ENCODE measurements around the gene GLDN.

The GLDN gene

DNA sequence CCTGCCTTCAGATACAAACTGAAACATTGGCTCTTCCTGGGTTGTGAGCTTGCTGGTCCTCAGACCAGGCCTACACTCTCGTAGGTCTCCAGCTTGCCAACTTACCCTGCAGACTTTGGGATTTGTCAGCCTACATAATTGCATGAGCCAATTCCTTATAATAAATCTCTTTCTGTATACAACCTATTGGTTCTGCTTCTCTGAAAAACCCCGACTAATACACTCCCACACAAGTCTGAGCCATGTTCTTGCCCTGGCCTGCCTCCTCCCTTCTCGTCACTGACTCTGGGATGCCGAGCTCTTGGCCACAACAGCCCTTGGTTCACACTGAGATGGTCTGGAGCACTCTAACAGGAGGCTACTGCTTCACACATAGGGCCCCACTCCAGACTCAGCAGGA, 12.5 kb upstream of the GLDN start:
- Histone ChIP-seq H3K27me3 (ENCODE audit: control insufficient read depth, insufficient read depth, low read length) (no peaks in the 10 kb centered on the region), H3K27ac (ENCODE audit: low read depth, low read length) (no peak overlapping the region), H3K4me3 (ENCODE audit: low read length) (no peak overlapping the region), H3K36me3 (ENCODE audit: control insufficient read depth, insufficient read depth, low read length) (no peaks in the 10 kb centered on the region), H3K9ac (ENCODE audit: low read length) (no peak overlapping the region), H3K4me1 (ENCODE audit: control insufficient read depth, insufficient read depth, low read length) (no peaks in the 10 kb centered on the region)

DNA sequence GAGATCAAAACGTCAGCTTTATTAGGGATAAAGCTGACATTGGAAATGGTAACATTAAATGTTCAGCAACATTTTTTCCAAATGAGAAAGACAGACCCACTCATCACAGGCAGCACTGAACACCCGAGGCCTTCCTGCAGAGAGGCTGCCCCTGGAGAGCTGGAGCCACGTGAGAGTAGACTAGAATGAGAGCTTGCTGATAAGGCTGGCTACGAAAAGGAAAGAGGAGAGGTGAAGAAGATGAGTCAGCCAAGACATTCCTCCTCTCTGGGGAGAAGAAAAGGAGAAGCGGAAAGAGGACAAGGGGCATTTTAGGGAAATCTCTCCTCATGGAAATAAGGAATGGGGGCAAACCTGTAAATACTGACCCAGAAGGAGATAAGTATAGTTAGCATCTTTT, 10.3 kb upstream of the GLDN start:
- peaks cover 2% of the 10 kb centered on the region for H3K4me1 ChIP-seq (ENCODE audit: control insufficient read depth, insufficient read depth, low read length)
- no peak overlapping the region for H3K9ac ChIP-seq (ENCODE audit: low read length)
- no peaks in the 10 kb centered on the region for H3K27me3 ChIP-seq (ENCODE audit: control insufficient read depth, insufficient read depth, low read length)
- H3K27ac ChIP-seq (ENCODE audit: low read depth, low read length): no peak overlapping the region
- no peaks in the 10 kb centered on the region for H3K36me3 ChIP-seq (ENCODE audit: control insufficient read depth, insufficient read depth, low read length)
- no peak overlapping the region for H3K4me3 ChIP-seq (ENCODE audit: low read length)

DNA sequence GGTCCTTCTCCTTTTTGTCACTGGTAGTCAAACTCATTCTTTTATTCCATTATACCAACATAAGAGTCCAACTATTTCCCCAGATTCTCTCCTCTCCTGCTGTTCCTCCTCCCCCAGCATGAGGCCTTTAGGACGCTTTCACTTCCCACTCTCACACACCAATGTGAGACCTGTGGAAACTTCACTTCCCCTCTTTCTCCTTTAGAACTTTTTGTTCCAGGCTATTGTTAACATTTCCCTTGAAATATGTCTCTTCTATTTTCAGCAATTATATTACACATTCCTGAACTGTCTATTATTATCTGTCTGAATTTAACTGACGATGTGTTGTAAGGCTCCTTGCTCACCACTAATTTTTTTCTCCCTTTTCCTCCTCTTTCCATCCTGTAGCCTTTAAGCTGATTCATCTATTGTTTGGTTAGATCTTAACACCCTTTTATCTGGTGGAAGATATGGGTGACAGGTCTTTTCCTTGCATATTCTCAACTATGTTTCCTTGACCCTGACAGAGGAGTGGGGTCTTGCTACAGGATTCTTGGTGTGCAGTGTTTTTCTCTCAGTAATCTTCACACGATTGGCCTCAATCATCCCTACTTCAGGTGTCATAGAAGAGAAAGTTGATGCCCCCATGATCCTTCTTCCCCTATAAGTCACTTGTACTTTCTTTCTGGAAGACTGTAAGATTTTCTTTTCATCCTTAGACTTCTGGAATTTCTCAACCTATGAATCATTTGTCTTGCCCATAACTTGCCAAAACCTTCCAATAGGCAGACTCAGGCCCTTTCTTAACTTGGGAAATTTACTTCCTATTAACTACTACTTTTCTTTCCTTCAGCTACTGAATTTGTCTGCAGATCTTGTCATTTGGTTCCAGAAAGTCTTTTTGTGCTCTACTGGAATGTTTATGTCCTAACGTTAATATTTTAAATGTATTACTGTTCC, 9.0 kb upstream of the GLDN start:
- H3K9ac ChIP-seq (ENCODE audit: low read length): no peak overlapping the region
- H3K27me3 ChIP-seq (ENCODE audit: control insufficient read depth, insufficient read depth, low read length): no peaks in the 10 kb centered on the region
- no peak overlapping the region for H3K27ac ChIP-seq (ENCODE audit: low read depth, low read length)
- H3K4me3 ChIP-seq (ENCODE audit: low read length): no peak overlapping the region
- H3K4me1 ChIP-seq (ENCODE audit: control insufficient read depth, insufficient read depth, low read length): peaks cover 2% of the 10 kb centered on the region
- H3K36me3 ChIP-seq (ENCODE audit: control insufficient read depth, insufficient read depth, low read length): no peaks in the 10 kb centered on the region

DNA sequence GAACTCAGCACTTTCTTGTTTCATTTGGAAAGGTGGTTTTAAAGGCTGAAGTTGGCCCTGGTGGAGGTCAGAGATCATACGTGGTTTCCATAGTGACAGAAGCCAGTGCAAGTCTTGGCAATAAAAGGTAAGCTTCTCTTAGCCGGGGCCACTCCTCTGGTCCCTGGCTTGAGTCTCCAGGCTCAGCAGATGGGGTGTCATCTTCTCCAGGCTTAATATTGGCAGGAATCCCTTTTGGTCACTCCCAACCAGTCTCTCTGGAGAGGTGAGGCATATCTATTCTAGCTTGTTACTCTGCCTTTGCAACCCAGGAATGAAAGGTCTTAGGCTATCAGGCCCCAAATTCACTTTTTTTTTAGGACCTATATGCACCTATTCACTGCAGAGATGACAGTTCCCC, 7.9 kb upstream of the GLDN start:
- Histone ChIP-seq H3K9ac (ENCODE audit: low read length) (no peak overlapping the region), H3K36me3 (ENCODE audit: control insufficient read depth, insufficient read depth, low read length) (no peaks in the 10 kb centered on the region), H3K27me3 (ENCODE audit: control insufficient read depth, insufficient read depth, low read length) (no peaks in the 10 kb centered on the region), H3K4me3 (ENCODE audit: low read length) (no peak overlapping the region), H3K27ac (ENCODE audit: low read depth, low read length) (no peak overlapping the region), H3K4me1 (ENCODE audit: control insufficient read depth, insufficient read depth, low read length) (peaks cover 2% of the 10 kb centered on the region)

DNA sequence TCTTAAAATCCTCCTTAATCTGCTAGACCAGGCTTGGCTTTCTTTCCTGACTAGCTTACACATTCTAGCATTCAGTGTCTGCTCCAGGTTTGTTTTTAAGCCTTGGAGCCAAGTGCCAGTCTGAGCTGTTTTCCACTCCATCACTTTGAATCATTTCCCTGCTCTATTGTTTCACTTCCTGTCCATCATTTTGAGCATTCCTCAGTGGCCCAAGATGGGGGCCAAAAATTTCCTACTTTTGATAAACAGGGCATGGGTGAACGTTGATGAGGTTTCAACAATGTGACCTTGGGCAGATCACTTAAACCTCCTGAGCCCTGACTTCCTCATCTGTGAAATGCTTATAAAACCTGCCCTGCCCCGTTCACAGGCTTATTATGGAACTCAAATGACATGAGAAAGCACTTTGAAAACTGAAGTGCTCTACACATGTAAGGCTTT, 7.4 kb upstream of the GLDN start:
- no peaks in the 10 kb centered on the region for H3K36me3 ChIP-seq (ENCODE audit: control insufficient read depth, insufficient read depth, low read length)
- no peak overlapping the region for H3K9ac ChIP-seq (ENCODE audit: low read length)
- H3K27ac ChIP-seq (ENCODE audit: low read depth, low read length): no peak overlapping the region

DNA sequence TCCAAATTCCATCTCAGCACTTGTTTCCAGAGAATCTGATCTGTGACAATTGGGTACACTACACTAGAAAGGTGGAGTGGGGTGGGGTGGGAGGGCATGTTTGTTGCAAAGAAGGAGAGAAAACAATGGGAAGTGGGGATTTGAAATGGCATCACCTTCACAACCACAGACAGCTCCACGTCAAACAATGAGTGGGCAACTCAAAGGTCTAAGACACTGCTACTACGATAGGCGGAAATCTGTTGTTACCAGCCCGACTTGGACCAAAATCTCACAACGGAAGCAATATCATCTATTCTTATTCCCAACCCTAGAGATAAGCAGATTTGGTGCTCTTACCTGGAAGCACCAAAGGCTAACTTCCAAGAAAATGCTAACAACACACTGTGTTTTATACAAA, 6.4 kb upstream of the GLDN start:
- H3K27ac ChIP-seq (ENCODE audit: low read depth, low read length): no peak overlapping the region
- H3K4me1 ChIP-seq (ENCODE audit: control insufficient read depth, insufficient read depth, low read length): peaks cover 2% of the 10 kb centered on the region
- H3K27me3 ChIP-seq (ENCODE audit: control insufficient read depth, insufficient read depth, low read length): no peaks in the 10 kb centered on the region
- no peaks in the 10 kb centered on the region for H3K36me3 ChIP-seq (ENCODE audit: control insufficient read depth, insufficient read depth, low read length)
- H3K9ac ChIP-seq (ENCODE audit: low read length): no peak overlapping the region
- no peak overlapping the region for H3K4me3 ChIP-seq (ENCODE audit: low read length)

More for the DNA sequence above, 7.4 kb upstream of the GLDN start:
- Histone ChIP-seq H3K4me1 (ENCODE audit: control insufficient read depth, insufficient read depth, low read length) (peaks cover 2% of the 10 kb centered on the region), H3K27me3 (ENCODE audit: control insufficient read depth, insufficient read depth, low read length) (no peaks in the 10 kb centered on the region), H3K4me3 (ENCODE audit: low read length) (no peak overlapping the region)

DNA sequence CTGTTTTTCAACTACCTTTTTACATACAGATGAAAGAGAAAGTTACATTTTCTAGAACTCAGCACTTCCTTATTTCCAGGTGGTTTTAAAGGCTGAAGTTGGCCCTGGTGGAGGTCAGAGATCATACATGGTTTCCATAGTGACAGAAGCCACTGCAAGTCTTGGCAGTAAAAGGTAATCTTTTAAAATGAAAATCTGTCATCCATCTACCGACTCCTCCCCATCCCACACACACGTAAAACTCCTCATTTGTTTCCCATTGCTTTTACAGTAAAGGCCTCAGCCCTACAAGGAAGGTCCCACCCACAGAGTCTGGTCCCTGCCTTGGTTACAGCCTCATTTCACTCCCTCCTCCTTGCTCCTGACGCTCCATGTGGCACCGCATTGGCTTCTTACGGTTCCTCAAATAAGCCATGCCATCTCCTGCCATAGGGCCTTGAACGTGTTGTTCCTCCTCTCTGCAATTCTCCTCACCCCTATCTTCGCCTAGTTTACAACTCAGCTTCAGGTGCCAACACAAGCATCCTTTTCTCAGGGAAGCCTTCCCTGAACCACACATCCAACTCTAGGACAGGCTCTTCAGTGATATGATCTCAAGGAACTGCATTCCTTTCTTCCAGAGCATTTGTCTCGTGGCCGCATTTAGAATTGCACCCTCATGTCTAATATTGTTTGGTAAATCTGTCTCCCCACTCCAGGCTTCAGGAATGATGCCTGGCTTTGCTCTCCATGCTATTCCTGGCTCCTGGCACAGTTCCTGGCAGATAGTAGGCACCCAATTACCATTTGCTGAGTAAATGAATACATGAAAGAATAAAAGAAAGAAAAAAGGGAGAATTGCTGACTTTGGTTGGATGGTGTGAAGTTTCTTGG, 5.7 kb upstream of the GLDN start:
- Histone ChIP-seq H3K9ac (ENCODE audit: low read length) (no peak overlapping the region), H3K4me1 (ENCODE audit: control insufficient read depth, insufficient read depth, low read length) (peaks cover 2% of the 10 kb centered on the region), H3K36me3 (ENCODE audit: control insufficient read depth, insufficient read depth, low read length) (no peaks in the 10 kb centered on the region), H3K4me3 (ENCODE audit: low read length) (no peak overlapping the region), H3K27ac (ENCODE audit: low read depth, low read length) (no peak overlapping the region), H3K27me3 (ENCODE audit: control insufficient read depth, insufficient read depth, low read length) (no peaks in the 10 kb centered on the region)

DNA sequence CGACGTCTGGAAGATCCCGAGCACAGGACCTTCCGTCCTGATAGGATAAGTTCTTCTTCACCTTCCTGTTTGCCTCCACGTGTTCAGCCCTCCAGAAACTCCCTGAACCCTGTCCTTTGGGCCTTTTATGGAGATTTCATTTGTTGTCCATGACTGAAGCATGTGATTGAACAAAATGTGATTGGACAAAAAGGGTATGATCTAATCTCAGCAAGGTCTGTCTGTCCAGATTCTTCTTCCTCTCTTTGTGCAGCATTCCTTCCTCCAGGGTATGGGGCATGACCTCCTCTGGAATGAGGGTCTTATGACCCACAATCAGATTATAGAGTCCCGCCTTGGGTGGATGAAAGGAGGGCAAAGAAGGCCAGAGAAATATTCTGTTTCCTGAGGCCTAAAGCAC, 3.0 kb upstream of the GLDN start, which contains the start of gene CYP19A1:
Gene CYP19A1, minus strand, starts transcription at position 101 of the 400 bp plus-strand sequence. CDS start 95,684 bp downstream, outside the sequence.
- no peak within 1 kb of the TSS for H3K4me3 ChIP-seq (ENCODE audit: low read length)
- H3K36me3 ChIP-seq (ENCODE audit: control insufficient read depth, insufficient read depth, low read length): no peaks in the 10 kb centered on the region
- no peak within 1 kb of the TSS for H3K9ac ChIP-seq (ENCODE audit: low read length)
- no peak within 1 kb of the TSS for H3K27ac ChIP-seq (ENCODE audit: low read depth, low read length)
- H3K27me3 ChIP-seq (ENCODE audit: control insufficient read depth, insufficient read depth, low read length): peaks cover 8% of the 10 kb centered on the region
- peaks cover 2% of the 10 kb centered on the region for H3K4me1 ChIP-seq (ENCODE audit: control insufficient read depth, insufficient read depth, low read length)

DNA sequence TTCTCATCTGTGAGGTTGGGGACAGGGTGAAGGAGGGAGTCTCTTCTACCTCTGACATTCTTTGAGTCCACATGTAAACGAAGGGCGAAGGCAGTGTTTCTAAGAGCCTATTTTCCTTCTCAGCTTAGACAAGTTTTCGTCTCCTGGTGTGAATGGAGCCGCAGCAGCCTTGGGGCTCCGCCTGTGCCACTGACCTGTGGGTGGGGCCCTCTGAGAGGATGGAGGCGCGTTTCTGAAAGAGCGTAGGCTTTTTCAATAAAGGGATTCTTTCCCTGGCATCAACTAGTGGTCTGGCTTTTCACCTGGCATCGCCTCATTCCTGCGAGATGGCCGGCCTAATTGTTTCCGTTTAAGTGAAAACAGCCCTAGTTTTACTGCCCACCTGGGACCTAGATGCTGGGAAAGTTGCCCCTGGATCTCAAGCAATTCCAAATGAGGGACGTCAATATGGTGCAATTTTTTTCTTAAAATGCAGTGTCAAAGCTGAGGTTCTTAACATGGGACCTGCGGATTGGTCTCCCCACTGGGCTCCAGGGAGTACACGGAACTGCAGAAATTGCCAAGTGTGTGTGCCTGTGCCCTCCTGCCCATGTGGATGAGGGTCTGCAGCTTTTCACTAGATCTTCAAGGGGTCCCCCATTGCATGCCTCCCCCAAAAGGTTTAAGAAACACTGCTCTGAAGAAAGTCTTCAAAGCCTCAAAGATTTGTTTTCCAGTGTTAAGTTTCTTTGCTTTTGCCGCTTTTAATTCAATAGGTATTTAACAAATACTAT, 958 bp downstream of the GLDN start:
- H3K27ac ChIP-seq (ENCODE audit: low read depth, low read length): no peak overlapping the region
- H3K9ac ChIP-seq (ENCODE audit: low read length): no peak overlapping the region
- H3K4me3 ChIP-seq (ENCODE audit: low read length): peak overlapping the region; percentile 58
- peaks cover 8% of the 10 kb centered on the region for H3K27me3 ChIP-seq (ENCODE audit: control insufficient read depth, insufficient read depth, low read length)
- no peaks in the 10 kb centered on the region for H3K36me3 ChIP-seq (ENCODE audit: control insufficient read depth, insufficient read depth, low read length)
- no peaks in the 10 kb centered on the region for H3K4me1 ChIP-seq (ENCODE audit: control insufficient read depth, insufficient read depth, low read length)

DNA sequence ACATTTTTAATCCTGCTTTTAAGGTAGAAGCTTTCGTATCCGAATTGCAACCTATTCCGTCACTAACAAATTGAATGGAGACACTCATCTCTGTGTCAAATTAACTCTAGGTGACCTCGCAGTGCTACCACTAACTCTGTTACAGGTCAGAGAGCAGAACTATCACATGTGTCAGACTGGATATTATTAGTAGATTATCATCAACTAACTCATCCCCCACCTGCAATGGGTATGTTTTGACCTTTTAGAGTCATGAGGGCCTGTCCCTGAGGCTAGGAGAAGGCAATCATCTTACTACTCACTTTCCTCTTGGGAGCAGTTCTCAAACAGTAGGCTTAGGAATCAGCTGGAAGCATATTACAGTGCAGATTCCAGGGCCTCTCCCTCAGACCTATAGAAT, 2.0 kb downstream of the GLDN start:
- Histone ChIP-seq H3K4me1 (ENCODE audit: control insufficient read depth, insufficient read depth, low read length) (no peaks in the 10 kb centered on the region), H3K27me3 (ENCODE audit: control insufficient read depth, insufficient read depth, low read length) (peaks cover 8% of the 10 kb centered on the region), H3K9ac (ENCODE audit: low read length) (no peak overlapping the region), H3K36me3 (ENCODE audit: control insufficient read depth, insufficient read depth, low read length) (no peaks in the 10 kb centered on the region), H3K27ac (ENCODE audit: low read depth, low read length) (no peak overlapping the region), H3K4me3 (ENCODE audit: low read length) (no peak overlapping the region)

DNA sequence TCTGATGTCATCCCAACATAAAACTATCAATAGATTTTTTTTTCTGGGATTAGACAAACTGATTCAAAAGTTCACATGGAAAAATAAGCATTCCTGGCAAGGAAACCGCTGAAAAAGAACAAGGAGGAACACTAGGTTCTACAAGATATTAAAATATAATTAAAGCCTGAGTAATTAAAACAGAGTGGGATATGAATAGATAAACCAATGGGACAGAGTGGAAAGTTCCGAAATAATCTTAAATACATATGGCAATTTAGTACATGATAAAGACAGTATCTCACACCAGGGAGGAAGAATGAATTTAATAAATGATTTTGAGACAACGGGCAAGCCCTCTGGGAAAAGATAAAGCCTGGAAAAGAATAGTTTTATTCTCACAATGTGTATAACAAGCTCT, 4.7 kb downstream of the GLDN start:
- Histone ChIP-seq H3K36me3 (ENCODE audit: control insufficient read depth, insufficient read depth, low read length) (no peaks in the 10 kb centered on the region), H3K27ac (ENCODE audit: low read depth, low read length) (no peak overlapping the region), H3K4me3 (ENCODE audit: low read length) (no peak overlapping the region), H3K4me1 (ENCODE audit: control insufficient read depth, insufficient read depth, low read length) (no peaks in the 10 kb centered on the region), H3K27me3 (ENCODE audit: control insufficient read depth, insufficient read depth, low read length) (peaks cover 8% of the 10 kb centered on the region), H3K9ac (ENCODE audit: low read length) (no peak overlapping the region)

DNA sequence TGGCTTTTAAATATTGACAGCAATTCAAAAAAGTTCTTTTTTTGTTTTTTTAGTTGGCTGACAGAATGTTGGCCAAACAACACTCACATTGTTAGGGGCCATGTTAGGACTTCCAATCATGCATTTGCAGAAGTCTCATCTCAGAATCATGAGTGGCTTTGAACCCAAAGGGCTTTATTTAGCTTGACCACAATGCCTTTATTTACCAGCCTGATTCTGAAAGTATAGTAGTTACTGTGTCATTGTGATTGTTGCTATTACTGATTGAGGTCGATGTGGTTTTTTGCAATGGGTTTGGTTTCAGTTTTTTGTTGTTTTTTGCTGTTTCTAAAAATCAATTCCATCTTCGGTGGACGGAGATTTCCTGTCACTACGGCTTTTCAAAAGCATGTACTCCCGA, 7.2 kb downstream of the GLDN start:
- H3K27me3 ChIP-seq (ENCODE audit: control insufficient read depth, insufficient read depth, low read length): peaks cover 3% of the 10 kb centered on the region
- no peak overlapping the region for H3K9ac ChIP-seq (ENCODE audit: low read length)
- H3K4me3 ChIP-seq (ENCODE audit: low read length): no peak overlapping the region
- H3K4me1 ChIP-seq (ENCODE audit: control insufficient read depth, insufficient read depth, low read length): no peaks in the 10 kb centered on the region
- no peak overlapping the region for H3K27ac ChIP-seq (ENCODE audit: low read depth, low read length)
- H3K36me3 ChIP-seq (ENCODE audit: control insufficient read depth, insufficient read depth, low read length): no peaks in the 10 kb centered on the region
